NT2/D1 (cell line): ENCODE data around the gene TMEM134.

ENCODE experiments used
- SUZ12 ChIP-seq: IDR thresholded peaks from 2 replicates; pipeline ENCODE4 v1.6.1; 2011; ENCODE audit not compliant: insufficient read length, insufficient read depth; ENCODE audit errors: extremely low read depth
- YY1 ChIP-seq: IDR thresholded peaks from 2 replicates; pipeline ENCODE4 v1.6.1; 2011; ENCODE audit not compliant: insufficient read length, insufficient read depth
- ZNF274 ChIP-seq: IDR thresholded peaks from 2 replicates; pipeline ENCODE4 v1.6.1; 2011; ENCODE audit warnings: mild to moderate bottlenecking, low read depth, low read length

DNA sequence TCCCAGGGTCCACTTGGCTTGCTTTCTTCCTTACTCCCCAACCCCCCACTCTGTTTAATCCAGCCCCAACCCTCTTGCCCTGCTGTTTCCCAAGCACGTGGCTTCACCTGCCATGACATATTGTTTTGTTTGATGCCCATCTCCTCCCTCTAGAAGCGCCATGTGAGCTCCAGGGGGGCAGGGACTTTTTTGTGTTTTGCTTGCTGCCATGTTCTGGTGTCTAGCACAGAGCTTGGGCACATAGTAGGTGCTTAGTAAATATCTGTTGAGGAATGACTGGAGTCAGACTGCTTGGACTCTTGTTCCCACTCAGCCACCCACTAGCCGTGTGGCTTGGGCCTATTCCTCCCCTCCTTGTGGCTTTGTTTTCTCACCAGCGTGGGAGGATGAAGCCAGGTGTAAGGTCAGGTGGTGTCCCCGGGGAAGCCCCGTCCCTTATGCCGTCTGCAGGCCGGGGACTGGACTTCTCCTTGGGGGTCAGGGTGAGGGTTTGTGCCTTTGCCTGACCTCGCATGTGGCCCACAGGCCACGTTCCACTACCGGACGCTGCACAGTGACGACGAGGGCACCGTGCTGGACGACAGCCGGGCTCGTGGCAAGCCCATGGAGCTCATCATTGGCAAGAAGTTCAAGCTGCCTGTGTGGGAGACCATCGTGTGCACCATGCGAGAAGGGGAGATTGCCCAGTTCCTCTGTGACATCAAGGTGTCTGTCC lies 17.6 kb upstream of the TMEM134 start:
- no peak for TF ChIP-seq YY1
- no peak for TF ChIP-seq SUZ12
- no peak for TF ChIP-seq ZNF274
